Muscle layer of colon (tissue), 2 donors: ENCODE data around the gene GIMAP1.

ENCODE experiments used
- H3K27ac ChIP-seq: one replicate; pipeline ENCODE4 v1.7.0; 2013; ENCODE audit warnings: low read depth, mild to moderate bottlenecking, low read length, moderate library complexity
- H3K27me3 ChIP-seq, 2 donors: one replicate each; pipeline ENCODE4 v1.7.0; 2013; ENCODE audit warnings: low read length in 2 of 2, mild to moderate bottlenecking in 2 of 2; ENCODE audit not compliant: insufficient read depth in 2 of 2, control insufficient read depth in 1 of 2
- H3K36me3 ChIP-seq: one replicate; pipeline ENCODE4 v1.7.0; 2013; ENCODE audit warnings: mild to moderate bottlenecking, low read length; ENCODE audit not compliant: insufficient read depth
- H3K4me1 ChIP-seq: one replicate; pipeline ENCODE4 v1.7.0; 2013; ENCODE audit warnings: mild to moderate bottlenecking, low read length; ENCODE audit not compliant: insufficient read depth
- H3K4me3 ChIP-seq, 2 donors: one replicate each; pipeline ENCODE4 v1.7.0; 2013; ENCODE audit warnings: low read length in 2 of 2, low read depth in 1 of 2, mild to moderate bottlenecking in 1 of 2, moderate library complexity in 1 of 2
- H3K9ac ChIP-seq: one replicate; pipeline ENCODE4 v1.7.0; 2013; ENCODE audit warnings: low read length
- H3K9me3 ChIP-seq: one replicate; pipeline ENCODE4 v1.7.0; 2013; ENCODE audit warnings: mild to moderate bottlenecking, low read length
- donor health status: abdominal sarcoma.
- donor health status: Adenocarcinoma of cecum.

The GIMAP1 gene

DNA sequence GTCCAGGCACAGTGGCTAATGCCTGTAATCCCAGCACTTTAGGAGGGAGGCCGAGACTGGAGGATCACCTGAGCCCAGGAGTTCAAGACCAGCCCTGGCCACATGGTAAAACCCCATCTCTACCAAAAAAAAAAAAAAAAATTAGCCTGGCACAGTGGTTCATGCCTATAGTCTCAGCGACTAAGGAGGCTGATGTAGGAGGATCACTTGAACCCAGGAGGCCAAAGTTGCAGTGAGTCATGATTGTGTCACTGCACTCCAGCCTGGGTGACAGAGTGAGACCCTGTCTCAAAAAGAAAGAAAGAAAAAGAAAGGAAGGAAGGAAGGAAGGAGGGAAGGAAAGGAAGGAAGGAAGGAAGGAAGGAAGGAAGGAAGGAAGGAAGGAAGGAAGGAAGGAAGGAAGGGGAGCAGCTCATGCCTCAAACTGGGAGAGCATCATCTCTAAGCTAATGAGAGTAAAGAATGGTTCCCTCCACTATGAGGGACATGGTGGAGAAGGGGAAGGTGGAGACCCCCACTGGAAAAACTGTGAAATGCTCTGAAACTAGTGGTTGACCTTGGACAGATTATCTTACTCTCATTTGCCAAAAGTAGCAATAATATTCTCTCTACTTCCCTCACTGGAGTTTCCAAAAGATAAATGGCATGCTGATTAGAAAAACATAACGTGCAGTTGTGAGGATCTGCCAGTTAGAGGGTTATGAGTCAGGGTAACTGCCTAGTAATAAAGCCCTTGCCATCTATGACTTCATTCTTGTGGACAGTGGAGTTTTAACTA lies 37.6 kb downstream of the GIMAP1 start:
- Histone ChIP-seq H3K27me3 (no peaks in the 10 kb centered on the region), H3K4me3 (no peak overlapping the region), H3K36me3 (no peaks in the 10 kb centered on the region), H3K27ac (no peak overlapping the region), H3K9me3 (no peaks in the 10 kb centered on the region), H3K9ac (no peak overlapping the region), H3K4me1 (no peaks in the 10 kb centered on the region)

DNA sequence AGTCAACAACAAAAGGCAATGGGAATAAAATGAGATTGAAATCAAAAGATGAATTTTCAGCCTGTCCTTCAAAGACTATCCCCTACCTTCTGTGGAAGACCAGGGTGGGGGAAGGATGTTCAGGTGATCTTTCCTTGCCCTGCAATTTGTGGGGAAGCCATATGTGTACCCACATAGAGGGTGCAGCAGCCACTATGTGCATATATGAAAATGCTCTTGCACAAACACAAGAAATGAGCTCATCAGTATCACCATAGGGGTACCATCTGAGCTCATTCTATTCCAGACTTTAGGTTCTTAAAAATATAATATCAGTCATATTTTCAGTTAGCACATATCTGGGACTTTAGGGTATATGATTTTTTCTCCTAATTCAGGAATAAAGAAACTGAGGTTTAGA lies 38.5 kb downstream of the GIMAP1 start:
- no peaks in the 10 kb centered on the region for H3K9me3 ChIP-seq
- H3K9ac ChIP-seq = no peak overlapping the region
- no peaks in the 10 kb centered on the region for H3K4me1 ChIP-seq
- no peaks in the 10 kb centered on the region for H3K36me3 ChIP-seq
- H3K27ac ChIP-seq = no peak overlapping the region
- no peaks in the 10 kb centered on the region for H3K27me3 ChIP-seq
- H3K4me3 ChIP-seq = no peak overlapping the region

DNA sequence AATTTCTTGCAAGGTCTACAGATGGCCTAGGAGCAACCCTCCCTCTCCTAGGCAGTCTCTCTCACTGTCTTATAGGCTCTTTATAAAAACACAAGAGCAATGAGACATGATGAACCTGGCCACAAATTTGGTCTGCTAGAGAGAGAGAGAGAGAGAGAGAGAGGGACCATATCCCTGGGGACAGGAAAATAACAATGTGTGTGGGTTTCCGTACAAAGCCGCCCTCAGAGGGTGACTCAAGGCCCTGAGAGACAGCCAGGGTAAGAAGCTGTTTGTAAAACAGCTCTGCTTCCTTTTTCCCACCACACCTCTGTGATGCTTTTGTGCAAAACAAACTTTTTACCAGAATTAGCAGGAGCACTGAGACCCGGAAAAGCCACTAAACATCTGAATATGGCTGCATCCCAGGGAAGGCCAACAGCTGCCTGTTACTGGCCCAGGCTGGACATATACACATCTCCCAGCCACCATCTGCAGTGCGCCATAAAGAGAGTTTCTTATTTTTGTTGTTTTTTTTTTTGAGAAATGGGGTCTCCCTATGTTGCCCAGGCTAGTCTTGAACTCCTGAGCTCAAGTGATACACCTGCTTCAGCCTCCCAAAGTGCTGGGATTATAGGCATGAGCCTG lies 39.2 kb downstream of the GIMAP1 start:
- Histone ChIP-seq H3K4me1 (no peaks in the 10 kb centered on the region), H3K27ac (no peak overlapping the region), H3K36me3 (no peaks in the 10 kb centered on the region), H3K27me3 (no peaks in the 10 kb centered on the region), H3K9ac (no peak overlapping the region), H3K4me3 (no peak overlapping the region), H3K9me3 (no peaks in the 10 kb centered on the region)

DNA sequence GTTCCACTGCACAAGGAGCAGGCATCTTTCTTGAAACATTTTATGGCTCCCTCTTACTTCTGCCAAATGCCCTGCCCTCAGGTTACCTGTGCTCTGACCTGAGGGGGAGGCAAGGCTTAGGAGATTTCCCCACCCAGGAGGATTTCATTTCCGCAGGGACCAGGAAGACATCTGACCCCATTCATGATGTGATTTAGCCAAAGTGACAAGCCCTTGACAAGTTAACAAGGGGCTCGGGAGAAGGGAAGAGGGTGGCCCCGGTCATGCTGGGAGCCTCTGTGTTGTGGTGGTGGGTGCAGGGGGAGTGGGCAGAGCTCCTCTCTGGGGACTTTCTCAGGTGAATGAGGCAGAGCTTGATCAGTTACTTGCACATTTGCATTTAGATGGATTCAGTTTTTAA lies 39.8 kb downstream of the GIMAP1 start:
- Histone ChIP-seq H3K4me3 (no peak overlapping the region), H3K4me1 (no peaks in the 10 kb centered on the region), H3K9me3 (no peaks in the 10 kb centered on the region), H3K9ac (no peak overlapping the region), H3K27ac (no peak overlapping the region), H3K27me3 (no peaks in the 10 kb centered on the region), H3K36me3 (no peaks in the 10 kb centered on the region)

DNA sequence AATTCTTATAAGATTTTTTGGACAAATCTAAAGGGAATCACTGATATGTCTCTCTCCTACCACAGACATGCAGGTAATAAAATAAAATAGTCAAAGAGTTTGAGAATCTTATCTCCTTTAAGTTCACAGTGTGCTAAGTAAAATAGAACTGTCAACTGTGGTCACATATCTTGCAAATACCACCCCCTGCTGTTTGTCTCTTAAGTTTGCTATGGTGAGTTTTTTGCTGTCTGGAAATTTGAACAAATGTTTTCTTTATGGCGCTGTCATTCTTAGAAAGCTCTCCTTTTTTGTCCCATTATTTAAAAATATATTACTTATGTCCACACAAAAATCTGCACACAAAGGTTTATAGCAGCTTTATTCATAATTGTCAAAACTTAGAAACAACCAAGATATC lies 40.4 kb downstream of the GIMAP1 start:
- H3K4me3 ChIP-seq = no peak overlapping the region
- no peaks in the 10 kb centered on the region for H3K4me1 ChIP-seq
- no peaks in the 10 kb centered on the region for H3K36me3 ChIP-seq
- H3K9me3 ChIP-seq = no peaks in the 10 kb centered on the region
- no peak overlapping the region for H3K27ac ChIP-seq
- H3K9ac ChIP-seq = no peak overlapping the region
- H3K27me3 ChIP-seq = no peaks in the 10 kb centered on the region

DNA sequence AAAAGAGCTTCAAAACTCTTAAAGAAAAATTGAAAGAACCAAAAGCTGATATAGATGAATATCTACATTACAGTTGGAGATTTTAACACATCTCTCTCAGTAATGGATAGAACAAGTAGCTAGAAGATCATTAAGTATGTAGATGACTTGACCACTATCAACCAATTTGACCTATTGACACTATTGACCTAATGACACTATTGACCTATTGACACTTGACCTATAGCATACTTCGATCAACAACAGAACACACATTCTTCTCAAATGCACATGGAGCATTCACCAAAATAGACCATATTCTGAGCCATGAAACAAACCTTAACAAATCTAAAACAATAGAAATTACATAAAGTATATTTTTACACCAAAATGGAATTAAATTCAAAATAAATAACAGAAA lies 43.1 kb downstream of the GIMAP1 start:
- Histone ChIP-seq H3K9ac (no peak overlapping the region), H3K36me3 (no peaks in the 10 kb centered on the region), H3K27me3 (no peaks in the 10 kb centered on the region), H3K27ac (no peak overlapping the region), H3K4me1 (no peaks in the 10 kb centered on the region), H3K4me3 (no peak overlapping the region), H3K9me3 (no peaks in the 10 kb centered on the region)

DNA sequence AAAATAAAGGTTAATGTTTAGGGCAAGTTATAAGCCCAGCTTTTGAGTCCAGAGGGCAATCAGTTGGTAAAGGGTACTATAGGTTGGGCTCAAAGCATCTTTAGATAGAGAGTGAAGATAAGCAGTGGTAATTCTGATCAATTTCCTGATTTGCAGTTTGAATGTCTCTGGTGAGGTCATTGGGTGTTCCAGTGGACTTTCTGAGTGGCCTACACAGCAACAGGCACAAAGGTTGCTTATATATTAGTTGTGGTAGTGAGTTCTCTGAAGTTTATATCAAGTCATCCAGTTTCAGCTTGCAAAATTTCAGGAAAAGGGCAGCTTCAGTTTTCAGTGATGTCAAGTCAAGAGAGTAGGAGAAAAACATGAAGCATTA lies 49.9 kb downstream of the GIMAP1 start:
- H3K27ac ChIP-seq = no peak overlapping the region
- H3K9ac ChIP-seq = no peak overlapping the region

DNA sequence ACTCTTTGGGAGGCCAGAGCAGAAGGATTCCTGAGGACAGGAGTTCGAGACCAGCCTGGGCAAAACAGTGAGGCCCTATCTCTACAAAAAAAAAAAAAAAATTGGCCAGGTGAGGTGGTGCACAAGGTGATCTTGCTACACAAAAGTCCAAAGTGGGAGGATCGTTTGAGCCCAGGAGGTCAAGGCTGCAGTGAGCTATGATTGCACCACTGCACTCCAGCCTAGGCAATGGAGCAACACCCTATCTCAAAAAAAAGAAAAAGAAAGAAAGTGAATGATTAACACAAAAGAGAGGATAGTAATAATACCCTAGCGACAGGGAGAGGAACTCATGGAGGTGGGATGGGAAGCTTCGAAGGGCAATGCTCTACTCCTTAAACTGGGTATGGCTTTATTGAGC lies 53.4 kb downstream of the GIMAP1 start:
- Histone ChIP-seq H3K9me3 (no peaks in the 10 kb centered on the region), H3K9ac (no peak overlapping the region), H3K36me3 (no peaks in the 10 kb centered on the region), H3K4me3 (no peak overlapping the region), H3K4me1 (no peaks in the 10 kb centered on the region), H3K27me3 (no peaks in the 10 kb centered on the region), H3K27ac (no peak overlapping the region)

More for the DNA sequence above, 49.9 kb downstream of the GIMAP1 start:
- Histone ChIP-seq H3K9me3 (no peaks in the 10 kb centered on the region), H3K27me3 (no peaks in the 10 kb centered on the region), H3K4me3 (no peak overlapping the region), H3K4me1 (no peaks in the 10 kb centered on the region), H3K36me3 (no peaks in the 10 kb centered on the region)
